GM04504 (cell line): ENCODE results near the gene PCSK5.

Experiments used
- DNase-seq: peaks from one replicate; pipeline ENCODE4 v3.0.0-alpha.2; 2012; ENCODE audit warnings: low read depth

PCSK5 gene

GRCh38 chr9:76396597-76396996 is 506.1 kb downstream of the PCSK5 start:
- DNase-seq, result no peak

DNA sequence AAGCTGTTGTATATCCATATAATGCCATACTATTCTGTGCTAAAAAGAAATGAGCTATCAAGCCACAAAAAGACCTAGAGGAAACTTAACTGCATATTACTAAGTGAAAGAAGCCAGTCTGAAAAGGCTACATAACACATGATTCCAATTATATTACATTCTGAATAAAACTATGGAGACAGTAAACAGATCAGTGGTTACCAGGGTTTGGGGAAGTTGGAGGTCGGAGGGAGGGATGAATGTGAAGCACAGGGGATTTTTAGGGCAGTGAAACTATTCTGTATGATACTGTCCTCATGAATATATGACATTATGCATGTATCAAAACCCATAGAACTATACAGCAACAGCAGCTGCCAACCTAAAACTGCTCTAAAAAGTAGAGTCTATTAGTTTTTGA is 509.4 kb downstream of the PCSK5 start:
- DNase-seq, result no peak

GRCh38 chr9:76400534-76401096 is 510.1 kb downstream of the PCSK5 start:
- DNase-seq, result no peak

GRCh38 chr9:76401176-76401575 is 510.7 kb downstream of the PCSK5 start:
- no peak for DNase-seq

DNA sequence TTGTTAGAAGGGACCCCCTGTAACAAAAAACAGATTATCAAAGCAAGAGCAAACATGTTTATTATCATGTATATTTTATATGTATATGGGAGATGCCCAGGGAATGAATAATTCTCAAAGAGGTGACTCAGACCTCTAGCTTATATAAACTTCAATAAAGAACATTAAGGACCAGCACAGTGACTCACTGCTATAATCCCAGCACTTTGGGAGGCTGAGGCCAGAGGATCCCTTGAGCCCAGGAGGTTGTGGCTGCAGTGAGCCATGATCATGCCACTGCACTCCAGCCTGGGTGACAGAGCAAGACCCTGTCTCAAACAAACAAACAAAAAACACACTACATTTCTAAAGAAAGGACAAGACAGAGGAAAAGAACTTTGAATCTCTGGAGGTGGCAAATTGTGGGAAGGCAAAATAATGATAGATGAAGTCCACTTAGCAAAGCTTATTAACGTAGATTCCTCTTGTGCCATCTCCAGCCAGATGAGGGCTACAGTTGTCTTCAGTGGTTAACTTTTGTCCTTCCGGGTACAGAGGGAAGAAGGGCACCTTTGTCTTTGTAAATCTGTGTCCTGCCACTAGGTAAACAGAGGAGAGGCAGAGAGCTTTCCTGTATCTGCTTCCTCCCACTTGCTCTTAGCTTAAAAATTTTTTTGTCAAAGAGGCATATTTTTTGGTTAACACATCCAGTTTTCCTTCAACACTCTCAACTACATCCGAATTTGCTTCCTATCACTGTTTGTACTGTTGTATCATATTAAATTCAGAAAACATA is 511.3 kb downstream of the PCSK5 start:
- no peak for DNase-seq

- peak; percentile 55 for DNase-seq
Measured at GRCh38 chr9:76403352-76403751, 512.9 kb downstream of the PCSK5 start.

DNA sequence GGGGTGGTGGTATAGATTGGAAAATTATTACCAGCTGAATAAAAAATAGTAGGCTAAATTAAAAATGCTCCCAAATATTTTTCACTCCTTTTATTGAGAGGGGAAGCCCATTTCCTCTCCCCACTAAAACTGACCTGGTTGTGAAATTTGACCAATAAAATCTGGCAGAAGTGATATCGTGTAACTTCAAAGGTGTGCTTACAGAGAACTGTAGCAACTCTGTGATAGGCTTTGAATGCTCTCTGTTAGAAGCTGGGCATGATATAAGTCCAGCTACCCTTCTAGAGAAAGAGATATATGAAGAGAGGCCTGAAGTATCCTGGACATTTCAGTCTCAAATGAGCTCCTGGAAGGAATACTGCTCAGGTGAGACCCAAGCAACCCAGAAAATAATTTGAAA is 513.9 kb downstream of the PCSK5 start:
- no peak for DNase-seq

DNA sequence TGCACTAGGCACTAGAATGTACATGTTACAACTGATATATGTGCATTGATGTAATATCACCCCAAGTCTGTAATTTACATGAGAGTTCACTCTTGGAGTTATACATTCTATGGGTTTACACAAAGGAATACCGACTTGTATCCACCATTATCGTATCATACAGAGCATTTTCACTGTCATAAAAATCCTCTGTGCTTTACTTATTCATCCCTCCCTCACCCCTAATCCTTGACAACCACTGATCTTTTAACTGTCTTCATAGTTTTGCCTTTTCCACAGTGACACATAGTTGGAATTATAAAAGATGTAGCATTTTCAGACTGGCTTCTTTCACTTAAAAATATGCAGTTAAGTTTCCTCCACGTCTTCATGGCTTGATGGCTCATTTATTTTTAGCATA is 514.9 kb downstream of the PCSK5 start:
- DNase-seq, result no peak

DNA sequence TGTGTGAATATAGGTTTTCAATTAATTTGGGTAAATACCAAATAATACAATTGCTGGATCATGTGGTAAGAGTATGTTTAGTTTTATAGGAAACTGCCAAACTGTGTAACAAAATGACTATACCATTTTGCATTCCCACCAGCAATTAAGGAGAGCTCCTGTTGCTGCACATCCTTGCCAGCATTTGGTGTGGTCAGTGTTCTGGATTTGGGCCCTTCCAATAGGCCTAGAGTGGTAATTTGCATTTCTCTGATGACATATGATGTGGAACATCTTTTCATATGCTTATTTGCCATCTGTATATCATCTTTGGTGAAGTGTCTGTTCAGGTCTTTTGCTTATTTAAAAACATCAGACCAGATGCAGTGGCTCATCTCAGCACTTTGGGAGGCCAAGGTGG is 515.4 kb downstream of the PCSK5 start:
- no peak for DNase-seq
